Transverse colon (tissue), 3 donors: ENCODE results near the gene KCNJ9.

Source experiments
- EP300 ChIP-seq: sonication (generic); formaldehyde crosslinking; IDR thresholded peaks from one replicate; pipeline ENCODE4 v1.6.1; 2017; ENCODE audit warnings: antibody characterized with exemption, low read depth
- POLR2A ChIP-seq: fragments of 450-650 bp; IDR thresholded peaks from one replicate; pipeline ENCODE4 v1.6.1; 2016; ENCODE audit warnings: antibody characterized with exemption, mild to moderate bottlenecking, moderate library complexity
- TF ChIP-seq, protein P1 (sequence below), 5 experiments: fragments of 200-600 bp in 3 of 5; fragments of 450-650 bp in 2 of 5; sonication (generic) in 3 of 5; IDR thresholded peaks; 1 replicate in 2 of 5; 2 replicates in 3 of 5; pipeline ENCODE4 v1.5.1; 2016 to 2017; ENCODE audit warnings: antibody characterized with exemption in 5 of 5, inconsistent platforms in 3 of 5, mild to moderate bottlenecking in 2 of 5, moderate library complexity in 1 of 5

DNA sequence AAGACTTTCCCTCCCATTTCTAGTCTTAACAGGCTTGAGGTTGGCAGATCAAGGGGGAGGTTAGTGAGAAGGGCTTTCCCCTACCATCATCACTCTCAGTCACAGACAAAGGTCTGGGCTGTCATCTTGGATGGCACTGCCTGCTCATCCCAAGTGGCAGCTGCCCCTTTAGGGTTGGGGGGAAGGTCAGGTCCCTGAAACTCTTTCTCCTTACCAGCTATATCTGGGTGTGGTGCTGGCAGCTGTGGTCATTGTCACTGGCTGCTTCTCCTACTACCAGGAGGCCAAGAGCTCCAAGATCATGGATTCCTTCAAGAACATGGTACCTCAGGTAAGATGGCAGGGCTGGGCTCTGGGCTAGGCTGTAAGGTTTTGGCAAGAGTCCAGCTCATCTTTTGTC lies 42.4 kb downstream of the KCNJ9 start:
- TF ChIP-seq, protein P1, sequence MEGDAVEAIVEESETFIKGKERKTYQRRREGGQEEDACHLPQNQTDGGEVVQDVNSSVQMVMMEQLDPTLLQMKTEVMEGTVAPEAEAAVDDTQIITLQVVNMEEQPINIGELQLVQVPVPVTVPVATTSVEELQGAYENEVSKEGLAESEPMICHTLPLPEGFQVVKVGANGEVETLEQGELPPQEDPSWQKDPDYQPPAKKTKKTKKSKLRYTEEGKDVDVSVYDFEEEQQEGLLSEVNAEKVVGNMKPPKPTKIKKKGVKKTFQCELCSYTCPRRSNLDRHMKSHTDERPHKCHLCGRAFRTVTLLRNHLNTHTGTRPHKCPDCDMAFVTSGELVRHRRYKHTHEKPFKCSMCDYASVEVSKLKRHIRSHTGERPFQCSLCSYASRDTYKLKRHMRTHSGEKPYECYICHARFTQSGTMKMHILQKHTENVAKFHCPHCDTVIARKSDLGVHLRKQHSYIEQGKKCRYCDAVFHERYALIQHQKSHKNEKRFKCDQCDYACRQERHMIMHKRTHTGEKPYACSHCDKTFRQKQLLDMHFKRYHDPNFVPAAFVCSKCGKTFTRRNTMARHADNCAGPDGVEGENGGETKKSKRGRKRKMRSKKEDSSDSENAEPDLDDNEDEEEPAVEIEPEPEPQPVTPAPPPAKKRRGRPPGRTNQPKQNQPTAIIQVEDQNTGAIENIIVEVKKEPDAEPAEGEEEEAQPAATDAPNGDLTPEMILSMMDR (IDR thresholded peaks at IDR 0.05) = no peak
- no peak for TF ChIP-seq POLR2A
- no peak for TF ChIP-seq EP300
